ENCODE results near the gene MTHFD1L.

MTHFD1L gene

GRCh38 chr6:150899231-150899630, 33.7 kb downstream of the MTHFD1L start:
- no peaks in the 10 kb centered on the region for H3K27me3 ChIP-seq (ENCODE audit: control insufficient read depth, insufficient read depth, low read length)
- no peaks in the 10 kb centered on the region for H3K9me3 ChIP-seq (ENCODE audit: control insufficient read depth, insufficient read depth, low read depth, low read length)
- no peak overlapping the region for H3K4me3 ChIP-seq (ENCODE audit: low read depth, low read length)
- 0 out of 2 replicates have a peak, but pooled peaks cover 7% of the 10 kb centered on the region for H3K4me1 ChIP-seq (ENCODE audit: control insufficient read depth, insufficient read depth, low read length)
- H3K27ac ChIP-seq (ENCODE audit: low read depth, low read length): no peak overlapping the region
- H3K9ac ChIP-seq (ENCODE audit: low read length): no peak overlapping the region
- peaks cover 45% of the 10 kb centered on the region for H3K36me3 ChIP-seq (ENCODE audit: control insufficient read depth, insufficient read depth, low read length)

- H3K4me3 ChIP-seq (ENCODE audit: low read depth, low read length): no peak overlapping the region
- H3K27me3 ChIP-seq (ENCODE audit: control insufficient read depth, insufficient read depth, low read length): no peaks in the 10 kb centered on the region
- no peaks in the 10 kb centered on the region for H3K9me3 ChIP-seq (ENCODE audit: control insufficient read depth, insufficient read depth, low read depth, low read length)
- H3K9ac ChIP-seq (ENCODE audit: low read length): no peak overlapping the region
- H3K27ac ChIP-seq (ENCODE audit: low read depth, low read length): no peak overlapping the region
- 0 out of 2 replicates have a peak, but pooled peaks cover 4% of the 10 kb centered on the region for H3K4me1 ChIP-seq (ENCODE audit: control insufficient read depth, insufficient read depth, low read length)
- H3K36me3 ChIP-seq (ENCODE audit: control insufficient read depth, insufficient read depth, low read length): peaks cover 38% of the 10 kb centered on the region
Measured at GRCh38 chr6:150900049-150900448, 34.5 kb downstream of the MTHFD1L start.

- no peak overlapping the region for H3K27ac ChIP-seq (ENCODE audit: low read depth, low read length)
Measured at GRCh38 chr6:150902142-150902776, 36.8 kb downstream of the MTHFD1L start.

GRCh38 chr6:150905769-150906168, 40.3 kb downstream of the MTHFD1L start:
- Histone ChIP-seq H3K36me3 (ENCODE audit: control insufficient read depth, insufficient read depth, low read length) (peaks cover 38% of the 10 kb centered on the region), H3K4me3 (ENCODE audit: low read depth, low read length) (no peak overlapping the region), H3K9me3 (ENCODE audit: control insufficient read depth, insufficient read depth, low read depth, low read length) (no peaks in the 10 kb centered on the region), H3K4me1 (ENCODE audit: control insufficient read depth, insufficient read depth, low read length) (0 out of 2 replicates have a peak, but pooled peaks cover 3% of the 10 kb centered on the region), H3K9ac (ENCODE audit: low read length) (no peak overlapping the region), H3K27ac (ENCODE audit: low read depth, low read length) (no peak overlapping the region), H3K27me3 (ENCODE audit: control insufficient read depth, insufficient read depth, low read length) (no peaks in the 10 kb centered on the region)

More at GRCh38 chr6:150902142-150902776, 36.8 kb downstream of the MTHFD1L start:
- Histone ChIP-seq H3K9me3 (ENCODE audit: control insufficient read depth, insufficient read depth, low read depth, low read length) (no peaks in the 10 kb centered on the region), H3K9ac (ENCODE audit: low read length) (no peak overlapping the region), H3K4me1 (ENCODE audit: control insufficient read depth, insufficient read depth, low read length) (0 out of 2 replicates have a peak, but pooled peaks cover 3% of the 10 kb centered on the region), H3K36me3 (ENCODE audit: control insufficient read depth, insufficient read depth, low read length) (peaks cover 46% of the 10 kb centered on the region), H3K4me3 (ENCODE audit: low read depth, low read length) (no peak overlapping the region), H3K27me3 (ENCODE audit: control insufficient read depth, insufficient read depth, low read length) (no peaks in the 10 kb centered on the region)

GRCh38 chr6:150906641-150907326, 41.3 kb downstream of the MTHFD1L start:
- peaks cover 45% of the 10 kb centered on the region for H3K36me3 ChIP-seq (ENCODE audit: control insufficient read depth, insufficient read depth, low read length)
- no peaks in the 10 kb centered on the region for H3K27me3 ChIP-seq (ENCODE audit: control insufficient read depth, insufficient read depth, low read length)
- H3K4me1 ChIP-seq (ENCODE audit: control insufficient read depth, insufficient read depth, low read length): 0 out of 2 replicates have a peak, but pooled peaks cover 3% of the 10 kb centered on the region
- no peak overlapping the region for H3K27ac ChIP-seq (ENCODE audit: low read depth, low read length)
- no peak overlapping the region for H3K9ac ChIP-seq (ENCODE audit: low read length)
- no peaks in the 10 kb centered on the region for H3K9me3 ChIP-seq (ENCODE audit: control insufficient read depth, insufficient read depth, low read depth, low read length)
- H3K4me3 ChIP-seq (ENCODE audit: low read depth, low read length): no peak overlapping the region

GRCh38 chr6:150907383-150907782, 41.9 kb downstream of the MTHFD1L start:
- H3K4me3 ChIP-seq (ENCODE audit: low read depth, low read length): no peak overlapping the region
- H3K27ac ChIP-seq (ENCODE audit: low read depth, low read length): no peak overlapping the region
- H3K27me3 ChIP-seq (ENCODE audit: control insufficient read depth, insufficient read depth, low read length): no peaks in the 10 kb centered on the region
- no peak overlapping the region for H3K9ac ChIP-seq (ENCODE audit: low read length)
- peaks cover 50% of the 10 kb centered on the region for H3K36me3 ChIP-seq (ENCODE audit: control insufficient read depth, insufficient read depth, low read length)
- no peaks in the 10 kb centered on the region for H3K4me1 ChIP-seq (ENCODE audit: control insufficient read depth, insufficient read depth, low read length)
- H3K9me3 ChIP-seq (ENCODE audit: control insufficient read depth, insufficient read depth, low read depth, low read length): no peaks in the 10 kb centered on the region

- Histone ChIP-seq H3K36me3 (ENCODE audit: control insufficient read depth, insufficient read depth, low read length) (peaks cover 54% of the 10 kb centered on the region), H3K4me1 (ENCODE audit: control insufficient read depth, insufficient read depth, low read length) (no peaks in the 10 kb centered on the region), H3K27me3 (ENCODE audit: control insufficient read depth, insufficient read depth, low read length) (no peaks in the 10 kb centered on the region), H3K9ac (ENCODE audit: low read length) (no peak overlapping the region), H3K27ac (ENCODE audit: low read depth, low read length) (no peak overlapping the region), H3K4me3 (ENCODE audit: low read depth, low read length) (no peak overlapping the region), H3K9me3 (ENCODE audit: control insufficient read depth, insufficient read depth, low read depth, low read length) (no peaks in the 10 kb centered on the region)
Measured at GRCh38 chr6:150908901-150909300, 43.4 kb downstream of the MTHFD1L start.

- H3K9ac ChIP-seq (ENCODE audit: low read length): no peak overlapping the region
- no peak overlapping the region for H3K27ac ChIP-seq (ENCODE audit: low read depth, low read length)
- H3K27me3 ChIP-seq (ENCODE audit: control insufficient read depth, insufficient read depth, low read length): no peaks in the 10 kb centered on the region
- H3K36me3 ChIP-seq (ENCODE audit: control insufficient read depth, insufficient read depth, low read length): peaks cover 55% of the 10 kb centered on the region
- no peaks in the 10 kb centered on the region for H3K9me3 ChIP-seq (ENCODE audit: control insufficient read depth, insufficient read depth, low read depth, low read length)
- H3K4me3 ChIP-seq (ENCODE audit: low read depth, low read length): no peak overlapping the region
- H3K4me1 ChIP-seq (ENCODE audit: control insufficient read depth, insufficient read depth, low read length): no peaks in the 10 kb centered on the region
Measured at GRCh38 chr6:150910561-150910960, 45.1 kb downstream of the MTHFD1L start.

GRCh38 chr6:150914372-150914771, 48.9 kb downstream of the MTHFD1L start:
- Histone ChIP-seq H3K27me3 (ENCODE audit: control insufficient read depth, insufficient read depth, low read length) (no peaks in the 10 kb centered on the region), H3K27ac (ENCODE audit: low read depth, low read length) (no peak overlapping the region), H3K9ac (ENCODE audit: low read length) (no peak overlapping the region), H3K36me3 (ENCODE audit: control insufficient read depth, insufficient read depth, low read length) (peaks cover 38% of the 10 kb centered on the region), H3K9me3 (ENCODE audit: control insufficient read depth, insufficient read depth, low read depth, low read length) (no peaks in the 10 kb centered on the region), H3K4me3 (ENCODE audit: low read depth, low read length) (no peak overlapping the region), H3K4me1 (ENCODE audit: control insufficient read depth, insufficient read depth, low read length) (no peaks in the 10 kb centered on the region)

- H3K27me3 ChIP-seq (ENCODE audit: control insufficient read depth, insufficient read depth, low read length): no peaks in the 10 kb centered on the region
- no peak overlapping the region for H3K9ac ChIP-seq (ENCODE audit: low read length)
- peaks cover 46% of the 10 kb centered on the region for H3K36me3 ChIP-seq (ENCODE audit: control insufficient read depth, insufficient read depth, low read length)
- no peak overlapping the region for H3K4me3 ChIP-seq (ENCODE audit: low read depth, low read length)
- no peak overlapping the region for H3K27ac ChIP-seq (ENCODE audit: low read depth, low read length)
- no peaks in the 10 kb centered on the region for H3K4me1 ChIP-seq (ENCODE audit: control insufficient read depth, insufficient read depth, low read length)
- no peaks in the 10 kb centered on the region for H3K9me3 ChIP-seq (ENCODE audit: control insufficient read depth, insufficient read depth, low read depth, low read length)
Measured at GRCh38 chr6:150915131-150915879, 49.8 kb downstream of the MTHFD1L start.

GRCh38 chr6:150915880-150916265, 50.4 kb downstream of the MTHFD1L start:
- Histone ChIP-seq H3K27me3 (ENCODE audit: control insufficient read depth, insufficient read depth, low read length) (no peaks in the 10 kb centered on the region), H3K4me3 (ENCODE audit: low read depth, low read length) (no peak overlapping the region), H3K27ac (ENCODE audit: low read depth, low read length) (no peak overlapping the region), H3K9me3 (ENCODE audit: control insufficient read depth, insufficient read depth, low read depth, low read length) (no peaks in the 10 kb centered on the region), H3K36me3 (ENCODE audit: control insufficient read depth, insufficient read depth, low read length) (peaks cover 42% of the 10 kb centered on the region), H3K9ac (ENCODE audit: low read length) (no peak overlapping the region), H3K4me1 (ENCODE audit: control insufficient read depth, insufficient read depth, low read length) (no peaks in the 10 kb centered on the region)

Measured in HUES6 (cell line).